H9 (cell line): ENCODE results near the gene FHIT. TPM values are rescaled to one million over a fixed set of nuclear protein-coding genes. Genes with fewer than 3 reads are reported as not detected.

Experiments
- DNase-seq: peaks from one replicate; pipeline ENCODE4 v3.0.0-alpha.2; 2017
- H2AFZ ChIP-seq: one replicate; pipeline ENCODE4 v1.6.1; 2013; ENCODE audit warnings: mild to moderate bottlenecking, low read length, control low read depth, moderate library complexity
- H2AK5ac ChIP-seq: 2 replicates; pipeline ENCODE4 v1.6.1; 2013; ENCODE audit warnings: low read length, control low read depth, mixed read lengths; ENCODE audit not compliant: insufficient read length
- H2BK120ac ChIP-seq: one replicate; pipeline ENCODE4 v1.6.1; 2013; ENCODE audit warnings: low read depth, mild to moderate bottlenecking, low read length, control low read depth, inconsistent platforms; ENCODE audit not compliant: poor library complexity, severe bottlenecking
- H2BK12ac ChIP-seq: 2 replicates; pipeline ENCODE4 v1.6.1; 2013; ENCODE audit warnings: low read length, control low read depth, mixed read lengths, low read depth; ENCODE audit not compliant: insufficient read length
- H2BK15ac ChIP-seq: 2 replicates; pipeline ENCODE4 v1.6.1; 2013; ENCODE audit warnings: low read depth, low read length, control low read depth
- H2BK20ac ChIP-seq: one replicate; pipeline ENCODE4 v1.6.1; 2013; ENCODE audit warnings: low read depth, mild to moderate bottlenecking, low read length, control low read depth, inconsistent platforms; ENCODE audit not compliant: poor library complexity, severe bottlenecking
- H2BK5ac ChIP-seq: 2 replicates; pipeline ENCODE4 v1.6.1; 2013; ENCODE audit warnings: low read length, control low read depth, mixed read lengths; ENCODE audit not compliant: insufficient read length
- H3K14ac ChIP-seq: 2 replicates; pipeline ENCODE4 v1.6.1; 2013; ENCODE audit warnings: low read length, control low read depth; ENCODE audit not compliant: insufficient read depth
- H3K18ac ChIP-seq: 2 replicates; pipeline ENCODE4 v1.6.1; 2013; ENCODE audit warnings: low read depth, mild to moderate bottlenecking, mixed read lengths, low read length, control low read depth; ENCODE audit not compliant: insufficient read length
- H3K23ac ChIP-seq: 2 replicates; pipeline ENCODE4 v1.6.1; 2013; ENCODE audit warnings: low read length, control low read depth, mixed read lengths, low read depth; ENCODE audit not compliant: insufficient read length
- H3K23me2 ChIP-seq: 2 replicates; pipeline ENCODE4 v1.6.1; 2013; ENCODE audit warnings: low read depth, mild to moderate bottlenecking, mixed read lengths, low read length, control low read depth; ENCODE audit not compliant: insufficient read length, poor library complexity, severe bottlenecking
- H3K27ac ChIP-seq: 2 replicates; pipeline ENCODE4 v1.5.1; 2013; ENCODE audit warnings: low read length, control low read depth, mixed read lengths, low read depth; ENCODE audit not compliant: insufficient read length
- H3K27me3 ChIP-seq: 2 replicates; pipeline ENCODE4 v1.6.1; 2013; ENCODE audit warnings: low read length, control low read depth, inconsistent platforms; ENCODE audit not compliant: insufficient read depth
- H3K4ac ChIP-seq: 2 replicates; pipeline ENCODE4 v1.6.1; 2013; ENCODE audit warnings: low read depth, mild to moderate bottlenecking, control low read depth, inconsistent platforms, low read length, moderate library complexity
- H3K4me1 ChIP-seq: 2 replicates; pipeline ENCODE4 v1.6.1; 2013; ENCODE audit warnings: low read length, control low read depth, inconsistent platforms; ENCODE audit not compliant: insufficient read depth
- H3K4me2 ChIP-seq: 2 replicates; pipeline ENCODE4 v1.6.1; 2013; ENCODE audit warnings: low read length, control low read depth, mixed read lengths; ENCODE audit not compliant: insufficient read length, insufficient read depth
- H3K56ac ChIP-seq: 2 replicates; pipeline ENCODE4 v1.6.1; 2013; ENCODE audit warnings: low read depth, mild to moderate bottlenecking, mixed read lengths, low read length, control low read depth; ENCODE audit not compliant: insufficient read length
- H3K79me1 ChIP-seq: 2 replicates; pipeline ENCODE4 v1.6.1; 2013; ENCODE audit warnings: low read depth, mild to moderate bottlenecking, moderate library complexity, low read length, control low read depth, inconsistent platforms; ENCODE audit not compliant: insufficient read depth, poor library complexity, severe bottlenecking
- H3K79me2 ChIP-seq: 2 replicates; pipeline ENCODE4 v1.6.1; 2013; ENCODE audit warnings: low read length, control low read depth, inconsistent platforms; ENCODE audit not compliant: insufficient read depth
- H3K9ac ChIP-seq: 2 replicates; pipeline ENCODE4 v1.6.1; 2013; ENCODE audit warnings: low read length, control low read depth, mixed read lengths; ENCODE audit not compliant: insufficient read length; ENCODE audit errors: extremely low read depth
- H3K9me3 ChIP-seq: one replicate; pipeline ENCODE4 v1.6.1; 2013; ENCODE audit warnings: low read depth, low read length, inconsistent platforms; ENCODE audit not compliant: control insufficient read depth
- H3T11ph ChIP-seq: one replicate; pipeline ENCODE4 v1.6.1; 2013; ENCODE audit warnings: mild to moderate bottlenecking, low read length, control low read depth, inconsistent platforms
- H4K20me1 ChIP-seq: one replicate; pipeline ENCODE4 v1.6.1; 2013; ENCODE audit not compliant: control insufficient read depth, insufficient read length, insufficient read depth
- H4K5ac ChIP-seq: 2 replicates; pipeline ENCODE4 v1.6.1; 2013; ENCODE audit warnings: low read depth, mild to moderate bottlenecking, mixed read lengths, low read length, control low read depth; ENCODE audit not compliant: insufficient read length
- H4K8ac ChIP-seq: replicated peaks from 2 replicates; pipeline ENCODE4 v1.6.1; 2013; ENCODE audit warnings: low read length, control low read depth, mixed read lengths, low read depth; ENCODE audit not compliant: insufficient read length
- H4K91ac ChIP-seq: 2 replicates; pipeline ENCODE4 v1.6.1; 2013; ENCODE audit warnings: low read depth, mild to moderate bottlenecking, moderate library complexity, mixed read lengths, low read length, control low read depth; ENCODE audit not compliant: insufficient read length
- H3K27ac Mint-ChIP-seq, 3 experiments: 2 replicates in 2 of 3; 3 replicates in 1 of 3; pipeline ENCODE4 v1.8.0; 2020 to 2021; ENCODE audit warnings: mixed read lengths in 3 of 3, mild to moderate bottlenecking in 1 of 3, moderate library complexity in 1 of 3
- H3K27me3 Mint-ChIP-seq: 2 replicates; pipeline ENCODE4 v1.8.0; 2021; ENCODE audit warnings: low read depth, mild to moderate bottlenecking, moderate library complexity, mixed read lengths
- H3K36me3 Mint-ChIP-seq, 3 experiments: 2 replicates in 2 of 3; 3 replicates in 1 of 3; pipeline ENCODE4 v1.8.0; 2020 to 2021; ENCODE audit warnings: low read depth in 3 of 3, mixed read lengths in 3 of 3; ENCODE audit not compliant: insufficient read depth in 1 of 3
- H3K4me1 Mint-ChIP-seq, 2 experiments: 2 replicates each; pipeline ENCODE4 v1.8.0; 2020; ENCODE audit warnings: mixed read lengths in 2 of 2
- H3K4me3 Mint-ChIP-seq, 2 experiments: 2 replicates in 1 of 2; 3 replicates in 1 of 2; pipeline ENCODE4 v1.8.0; 2020 to 2021; ENCODE audit warnings: mild to moderate bottlenecking in 2 of 2, mixed read lengths in 2 of 2, moderate library complexity in 1 of 2
- H3K9me3 Mint-ChIP-seq, 2 experiments: 2 replicates in 1 of 2; 3 replicates in 1 of 2; pipeline ENCODE4 v1.8.0; 2020; ENCODE audit warnings: mild to moderate bottlenecking in 2 of 2, mixed read lengths in 2 of 2, moderate library complexity in 1 of 2
- CTCF ChIP-seq: fragments of 200-600 bp; sonication (generic); conservative IDR thresholded peaks from 3 replicates; pipeline ENCODE4 v1.8.0; 2021; ENCODE audit warnings: antibody characterized with exemption, mild to moderate bottlenecking
- WGBS: extraction: QIAGEN DNeasy Blood & Tissue Kit; methylation state at CpG from one replicate; pipeline ENCODE4 v1.1.7; 2013; ENCODE audit warnings: missing lambda C conversion rate, low lambda C conversion rate, mixed read lengths; ENCODE audit not compliant: insufficient read length; ENCODE audit errors: extremely low coverage; 5-methylcytosine and 5-hydroxymethylcytosine counted together
- total RNA-seq: library from RNA; stranded (reverse); gene quantifications from 2 replicates; pipeline ENCODE4 v1.2.1, GENCODE V29; 2021

FHIT gene
- total RNA-seq, 1 experiment from 2014 or later = 3.0 TPM

- TF ChIP-seq CTCF = no peak
- Mint-ChIP-seq H3K4me1 (peaks cover 0 to 8% of the 10 kb centered on the region in 2 experiments; a peak in 2 of 4 replicates), H3K9me3 (no peaks in the 10 kb centered on the region), H3K4me3 (no peak overlapping the region), H3K27ac (no peak overlapping the region), H3K27me3 (no peaks in the 10 kb centered on the region), H3K36me3 (no peaks in the 10 kb centered on the region)
- Histone ChIP-seq H3K79me2 (no peaks in the 10 kb centered on the region), H2BK5ac (no peak overlapping the region), H2BK120ac (no peak overlapping the region), H4K8ac (no peak overlapping the region), H2BK20ac (no peak overlapping the region), H4K20me1 (no peaks in the 10 kb centered on the region), H3K27me3 (no peaks in the 10 kb centered on the region), H4K91ac (no peak overlapping the region), H3K9ac (no peak overlapping the region), H3K23ac (no peak overlapping the region), H3K79me1 (no peaks in the 10 kb centered on the region), H2AK5ac (no peak overlapping the region), H3K56ac (no peak overlapping the region), H3K18ac (no peak overlapping the region), H2BK15ac (no peak overlapping the region), H4K5ac (no peak overlapping the region), H3T11ph (no peak overlapping the region), H3K14ac (no peak overlapping the region), H3K4ac (no peak overlapping the region), H2BK12ac (no peak overlapping the region), H3K4me2 (no peak overlapping the region), H3K27ac (no peak overlapping the region), H3K4me1 (no peaks in the 10 kb centered on the region), H3K23me2 (no peaks in the 10 kb centered on the region), H2AFZ (no peak overlapping the region), H3K9me3 (no peaks in the 10 kb centered on the region)
- no CpG with 5 or more reads among the region's 2 CpGs for WGBS
- no peak for DNase-seq
These were observed 885.9 kb downstream of the FHIT start for GRCh38 chr3:60365360-60365759.
